ENCODE results near the gene NHLRC4. TPM values are rescaled to one million over a fixed set of nuclear protein-coding genes. Genes with fewer than 3 reads are reported as not detected.
"Not testable (repeated sequence)": the region's sequence is repeated elsewhere in the genome, so short reads cannot be mapped to it uniquely, and the experiment has no call there.

NHLRC4 gene
- total RNA-seq, 2 experiments from 2014 or later: 0.41 to 0.72 TPM

DNA sequence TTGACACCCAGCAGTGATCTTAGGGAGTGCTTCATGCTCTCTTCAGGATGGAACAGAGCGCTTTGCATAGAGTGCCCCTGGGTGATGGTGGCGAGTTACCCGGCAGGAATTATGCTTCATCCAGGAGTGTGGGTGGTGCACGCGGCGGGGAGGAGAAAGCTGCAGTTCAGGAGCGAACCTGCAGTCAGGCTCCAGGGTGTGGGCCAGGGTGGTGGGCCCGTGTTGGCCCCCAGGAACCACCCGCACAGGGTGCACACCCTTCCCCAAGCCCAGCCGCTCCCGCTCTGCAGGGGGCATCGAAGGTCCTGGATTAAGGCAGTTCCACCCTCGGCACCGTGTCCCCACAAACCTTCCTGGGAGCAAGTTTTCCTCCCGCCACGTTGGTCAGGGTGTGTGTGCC lies 27.0 kb downstream of the NHLRC4 start:
- H3K27me3 Mint-ChIP-seq: no peaks in the 10 kb centered on the region
- no peak for ATAC-seq
- H3K4me1 Mint-ChIP-seq (ENCODE audit: low read depth): peaks cover 22% of the 10 kb centered on the region
- no peak for DNase-seq
- H3K9me3 Mint-ChIP-seq: no peaks in the 10 kb centered on the region
- H3K27ac Mint-ChIP-seq: peak overlapping the region; percentile 12
- H3K36me3 Mint-ChIP-seq (ENCODE audit: low read depth): no peaks in the 10 kb centered on the region
- CTCF ChIA-PET: no interaction called here
- no peak overlapping the region for H3K4me3 Mint-ChIP-seq
- intact Hi-C loops (cut with micrococcal nuclease): no loop called here
- TF ChIP-seq, protein P1, sequence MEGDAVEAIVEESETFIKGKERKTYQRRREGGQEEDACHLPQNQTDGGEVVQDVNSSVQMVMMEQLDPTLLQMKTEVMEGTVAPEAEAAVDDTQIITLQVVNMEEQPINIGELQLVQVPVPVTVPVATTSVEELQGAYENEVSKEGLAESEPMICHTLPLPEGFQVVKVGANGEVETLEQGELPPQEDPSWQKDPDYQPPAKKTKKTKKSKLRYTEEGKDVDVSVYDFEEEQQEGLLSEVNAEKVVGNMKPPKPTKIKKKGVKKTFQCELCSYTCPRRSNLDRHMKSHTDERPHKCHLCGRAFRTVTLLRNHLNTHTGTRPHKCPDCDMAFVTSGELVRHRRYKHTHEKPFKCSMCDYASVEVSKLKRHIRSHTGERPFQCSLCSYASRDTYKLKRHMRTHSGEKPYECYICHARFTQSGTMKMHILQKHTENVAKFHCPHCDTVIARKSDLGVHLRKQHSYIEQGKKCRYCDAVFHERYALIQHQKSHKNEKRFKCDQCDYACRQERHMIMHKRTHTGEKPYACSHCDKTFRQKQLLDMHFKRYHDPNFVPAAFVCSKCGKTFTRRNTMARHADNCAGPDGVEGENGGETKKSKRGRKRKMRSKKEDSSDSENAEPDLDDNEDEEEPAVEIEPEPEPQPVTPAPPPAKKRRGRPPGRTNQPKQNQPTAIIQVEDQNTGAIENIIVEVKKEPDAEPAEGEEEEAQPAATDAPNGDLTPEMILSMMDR (IDR thresholded peaks at IDR 0.05): no peak
- POLR2A ChIA-PET: no interaction called here

DNA sequence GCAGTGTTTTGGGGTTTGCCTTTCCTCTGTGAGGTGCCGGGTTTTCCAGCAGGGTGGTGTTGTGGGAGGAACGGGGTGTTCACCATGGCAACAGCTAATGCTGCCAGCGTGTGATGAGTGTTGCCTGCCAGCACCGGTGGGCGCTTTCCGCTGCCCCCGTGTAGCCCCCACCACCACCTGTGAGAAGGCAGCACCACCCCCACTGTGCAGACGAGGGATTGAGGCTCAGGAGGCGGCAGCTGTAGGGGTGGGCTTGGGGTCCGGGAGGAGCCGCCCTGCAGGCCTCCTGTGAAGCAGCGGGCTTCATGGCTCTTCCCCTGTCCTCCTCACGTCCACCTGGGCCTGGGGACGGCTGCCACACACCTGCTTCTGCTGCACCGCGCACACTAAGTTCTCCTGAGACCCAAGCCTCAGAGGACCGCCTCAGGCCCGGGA lies 28.3 kb downstream of the NHLRC4 start:
- Mint-ChIP-seq H3K9me3 (no peaks in the 10 kb centered on the region), H3K27ac (no peak overlapping the region), H3K4me3 (no peak overlapping the region), H3K4me1 (ENCODE audit: low read depth) (peaks cover 22% of the 10 kb centered on the region), H3K36me3 (ENCODE audit: low read depth) (no peaks in the 10 kb centered on the region), H3K27me3 (no peaks in the 10 kb centered on the region)
- ATAC-seq: no peak
- TF ChIP-seq, protein P1 (IDR thresholded peaks at IDR 0.05): no peak
- ChIA-PET POLR2A (no interaction called here), CTCF (no interaction called here)
- no peak for DNase-seq
- intact Hi-C loops (cut with micrococcal nuclease): no loop called here

DNA sequence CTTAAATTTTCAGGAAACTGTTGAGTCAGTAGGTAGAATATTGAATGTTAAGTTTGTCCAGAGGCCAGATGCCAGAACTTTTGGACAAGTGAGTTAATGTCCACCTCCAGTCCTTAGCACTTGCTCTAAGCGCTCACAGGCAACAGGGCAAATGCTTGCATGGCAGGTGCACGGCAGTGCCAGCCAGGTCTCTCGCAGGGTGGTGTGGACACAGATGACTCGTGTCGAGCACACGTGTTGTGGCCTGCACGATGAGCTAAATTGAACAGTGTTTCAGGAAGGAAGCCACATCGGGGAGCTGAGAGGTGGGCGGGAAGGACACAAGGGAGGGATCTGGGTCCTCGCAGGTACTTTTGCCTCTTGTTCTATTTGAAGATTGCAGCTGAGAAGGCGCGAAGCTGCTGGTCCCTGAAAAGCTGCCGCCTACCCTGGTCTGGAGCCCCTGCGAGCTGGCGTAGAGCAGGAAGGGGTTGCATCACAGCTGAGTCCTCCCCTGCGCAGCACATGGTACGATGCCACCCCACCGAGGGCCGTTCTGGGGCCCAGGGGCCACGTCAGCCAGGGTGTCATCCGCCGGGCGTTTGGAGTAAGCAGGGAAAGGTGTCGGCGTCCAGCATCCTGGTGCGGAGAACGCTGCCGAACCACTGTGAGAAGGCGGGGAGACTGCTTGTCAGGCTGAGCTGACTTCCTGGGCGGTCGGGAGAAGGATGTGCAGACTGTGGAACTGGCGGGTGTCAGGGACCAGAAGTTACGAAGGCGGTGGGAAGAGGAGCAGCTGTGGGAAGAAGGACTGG lies 29.3 kb downstream of the NHLRC4 start:
- peak overlapping the region; percentile 20 for H3K27ac Mint-ChIP-seq
- no peak for DNase-seq
- intact Hi-C loops (cut with micrococcal nuclease): no loop called here
- H3K9me3 Mint-ChIP-seq: no peaks in the 10 kb centered on the region
- CTCF ChIA-PET: interaction anchor here (1.5 kb wide), 1 partner anchor 13 kb away, joined by 4 read pairs; no protein-coding TSS in a partner anchor
- H3K4me1 Mint-ChIP-seq (ENCODE audit: low read depth): peaks cover 16% of the 10 kb centered on the region
- TF ChIP-seq, protein P1 (IDR thresholded peaks at IDR 0.05): no peak
- H3K36me3 Mint-ChIP-seq (ENCODE audit: low read depth): no peaks in the 10 kb centered on the region
- POLR2A ChIA-PET: no interaction called here
- ATAC-seq: no peak
- H3K27me3 Mint-ChIP-seq: no peaks in the 10 kb centered on the region
- no peak overlapping the region for H3K4me3 Mint-ChIP-seq

DNA sequence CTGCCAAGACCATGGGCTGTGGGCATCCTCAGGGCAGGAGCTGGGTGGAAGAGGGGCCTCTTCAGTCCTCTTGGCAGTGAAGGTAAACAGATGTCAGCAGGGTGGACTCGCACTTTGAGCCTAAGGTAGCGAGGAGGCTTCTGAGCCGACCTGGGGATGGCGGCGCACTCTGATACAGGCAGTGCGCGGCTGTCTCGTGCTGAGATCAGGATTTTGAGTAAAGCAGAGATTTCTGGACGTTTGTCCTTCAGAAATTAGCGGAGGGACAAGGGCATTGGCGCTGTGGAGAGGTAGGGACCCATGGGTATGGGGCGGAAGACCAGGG lies 29.9 kb downstream of the NHLRC4 start:
- CTCF ChIA-PET: interaction anchor here (1.5 kb wide), 1 partner anchor 13 kb away, joined by 4 read pairs; no protein-coding TSS in a partner anchor
- intact Hi-C loops (cut with micrococcal nuclease): no loop called here
- POLR2A ChIA-PET: no interaction called here
- peaks cover 14% of the 10 kb centered on the region for H3K4me1 Mint-ChIP-seq (ENCODE audit: low read depth)
- TF ChIP-seq, protein P1 (IDR thresholded peaks at IDR 0.05): no peak
- ATAC-seq (no peak), DNase-seq (no peak)
- no peak overlapping the region for H3K4me3 Mint-ChIP-seq
- H3K36me3 Mint-ChIP-seq (ENCODE audit: low read depth): no peaks in the 10 kb centered on the region
- H3K27ac Mint-ChIP-seq: peak overlapping the region; percentile 2
- H3K27me3 Mint-ChIP-seq: no peaks in the 10 kb centered on the region
- no peaks in the 10 kb centered on the region for H3K9me3 Mint-ChIP-seq

- H3K36me3 Mint-ChIP-seq (ENCODE audit: low read depth); POLR2A ChIA-PET; ATAC-seq; H3K27me3 Mint-ChIP-seq; H3K27ac Mint-ChIP-seq; H3K4me3 Mint-ChIP-seq; H3K9me3 Mint-ChIP-seq; intact Hi-C loops (cut with micrococcal nuclease); DNase-seq: not testable (repeated sequence)
- CTCF ChIA-PET: interaction anchor here (1.4 kb wide), 1 partner anchor 18 kb away, joined by 4 read pairs; no protein-coding TSS in a partner anchor
- H3K4me1 Mint-ChIP-seq (ENCODE audit: low read depth): peaks cover 12% of the 10 kb centered on the region
Measured at GRCh38 chr16:597655-598054, 30.9 kb downstream of the NHLRC4 start.
